Activated T-helper 1 cell treated with anti-CD3 and anti-CD28 coated beads, Interleukin-12 subunit alpha, Interleukin-12 subunit beta, Interleukin-2, Interleukin-4 antibody, amounts not matched to agents 30 ng/mL and 10 ng/mL and 1 ng/mL, durations not matched to agents 14 hours and 24 hours and 36 hours (primary cell): Measurements from ENCODE around the gene GALNTL6. TPM values are rescaled to one million over a fixed set of nuclear protein-coding genes. Genes with fewer than 3 reads are reported as not detected.

Experiments
- DNase-seq: peaks from one replicate; pipeline ENCODE4 v3.0.0; 2021; ENCODE audit warnings: low spot score
- H3K27ac Mint-ChIP-seq: one replicate; pipeline ENCODE4 v1.8.0; 2021; ENCODE audit warnings: mild to moderate bottlenecking, mixed read lengths
- H3K27me3 Mint-ChIP-seq: one replicate; pipeline ENCODE4 v1.8.0; 2022; ENCODE audit warnings: mild to moderate bottlenecking, moderate library complexity, mixed read lengths; ENCODE audit not compliant: insufficient read depth
- H3K36me3 Mint-ChIP-seq: one replicate; pipeline ENCODE4 v1.8.0; 2021; ENCODE audit warnings: low read depth, mixed read lengths
- H3K4me1 Mint-ChIP-seq: one replicate; pipeline ENCODE4 v1.8.0; 2021; ENCODE audit warnings: low read depth, mixed read lengths
- H3K4me3 Mint-ChIP-seq: one replicate; pipeline ENCODE4 v1.8.0; 2021; ENCODE audit warnings: mild to moderate bottlenecking, moderate library complexity, mixed read lengths
- H3K9me3 Mint-ChIP-seq: one replicate; pipeline ENCODE4 v1.8.0; 2021; ENCODE audit warnings: mixed read lengths
- intact Hi-C: fragments of 100-400 bp; cut with micrococcal nuclease; formaldehyde crosslinking; loops from one replicate; pipeline ENCODE4 v1.15.1; 2024
- total RNA-seq: library from RNA; stranded (reverse); gene quantifications from 2 replicates; pipeline ENCODE4 v1.2.3, GENCODE V29; 2022

The GALNTL6 gene
- total RNA-seq, 1 donor from 2014 or later: not detected

GRCh38 chr4:171979461-171979860 lies 166.3 kb downstream of the GALNTL6 start:
- no peak for DNase-seq
- Mint-ChIP-seq H3K27ac (no peak overlapping the region), H3K4me1 (no peaks in the 10 kb centered on the region), H3K4me3 (no peak overlapping the region), H3K36me3 (no peaks in the 10 kb centered on the region), H3K27me3 (no peaks in the 10 kb centered on the region), H3K9me3 (no peaks in the 10 kb centered on the region)
- intact Hi-C loops: no loop called here

- no peaks in the 10 kb centered on the region for H3K36me3 Mint-ChIP-seq
- no peak overlapping the region for H3K4me3 Mint-ChIP-seq
- no peak for DNase-seq
- intact Hi-C loops: no loop called here
- peaks cover 3% of the 10 kb centered on the region for H3K9me3 Mint-ChIP-seq
- no peak overlapping the region for H3K27ac Mint-ChIP-seq
- H3K27me3 Mint-ChIP-seq: no peaks in the 10 kb centered on the region
- H3K4me1 Mint-ChIP-seq: no peaks in the 10 kb centered on the region
Observed at GRCh38 chr4:171981185-171981584, 168.0 kb downstream of the GALNTL6 start.

- Mint-ChIP-seq H3K36me3 (no peaks in the 10 kb centered on the region), H3K4me3 (no peak overlapping the region), H3K4me1 (no peaks in the 10 kb centered on the region), H3K9me3 (peaks cover 3% of the 10 kb centered on the region), H3K27ac (no peak overlapping the region), H3K27me3 (no peaks in the 10 kb centered on the region)
- intact Hi-C loops: no loop called here
- no peak for DNase-seq
Observed at GRCh38 chr4:171983935-171984805, 171.0 kb downstream of the GALNTL6 start.

GRCh38 chr4:171985129-171985528 lies 171.9 kb downstream of the GALNTL6 start:
- H3K27ac Mint-ChIP-seq: no peak overlapping the region
- no peak for DNase-seq
- H3K27me3 Mint-ChIP-seq: no peaks in the 10 kb centered on the region
- H3K4me3 Mint-ChIP-seq: no peak overlapping the region
- no peaks in the 10 kb centered on the region for H3K36me3 Mint-ChIP-seq
- H3K4me1 Mint-ChIP-seq: no peaks in the 10 kb centered on the region
- intact Hi-C loops: no loop called here
- peaks cover 3% of the 10 kb centered on the region for H3K9me3 Mint-ChIP-seq

- no peak for DNase-seq
- intact Hi-C loops: no loop called here
- no peak overlapping the region for H3K27ac Mint-ChIP-seq
- H3K9me3 Mint-ChIP-seq: no peaks in the 10 kb centered on the region
- no peaks in the 10 kb centered on the region for H3K36me3 Mint-ChIP-seq
- no peak overlapping the region for H3K4me3 Mint-ChIP-seq
- no peaks in the 10 kb centered on the region for H3K27me3 Mint-ChIP-seq
- no peaks in the 10 kb centered on the region for H3K4me1 Mint-ChIP-seq
Observed at GRCh38 chr4:171993247-171993646, 180.0 kb downstream of the GALNTL6 start.

- Mint-ChIP-seq H3K27me3 (no peaks in the 10 kb centered on the region), H3K4me1 (no peaks in the 10 kb centered on the region), H3K36me3 (no peaks in the 10 kb centered on the region), H3K27ac (no peak overlapping the region), H3K9me3 (no peaks in the 10 kb centered on the region), H3K4me3 (no peak overlapping the region)
- DNase-seq: no peak
- intact Hi-C loops: no loop called here
Observed at GRCh38 chr4:172007889-172008288, 194.7 kb downstream of the GALNTL6 start.

- no peaks in the 10 kb centered on the region for H3K4me1 Mint-ChIP-seq
- no peaks in the 10 kb centered on the region for H3K36me3 Mint-ChIP-seq
- no peak for DNase-seq
- H3K27ac Mint-ChIP-seq: no peak overlapping the region
- H3K4me3 Mint-ChIP-seq: no peak overlapping the region
- intact Hi-C loops: no loop called here
- no peaks in the 10 kb centered on the region for H3K9me3 Mint-ChIP-seq
- H3K27me3 Mint-ChIP-seq: no peaks in the 10 kb centered on the region
Observed at GRCh38 chr4:172009446-172010230, 196.4 kb downstream of the GALNTL6 start.

- H3K4me1 Mint-ChIP-seq: no peaks in the 10 kb centered on the region
- H3K4me3 Mint-ChIP-seq: no peak overlapping the region
- DNase-seq: no peak
- no peaks in the 10 kb centered on the region for H3K9me3 Mint-ChIP-seq
- H3K36me3 Mint-ChIP-seq: no peaks in the 10 kb centered on the region
- no peak overlapping the region for H3K27ac Mint-ChIP-seq
- intact Hi-C loops: no loop called here
- no peaks in the 10 kb centered on the region for H3K27me3 Mint-ChIP-seq
Observed at GRCh38 chr4:172011196-172011595, 198.0 kb downstream of the GALNTL6 start.

GRCh38 chr4:172018358-172018757 lies 205.2 kb downstream of the GALNTL6 start:
- Mint-ChIP-seq H3K36me3 (no peaks in the 10 kb centered on the region), H3K27me3 (no peaks in the 10 kb centered on the region), H3K9me3 (no peaks in the 10 kb centered on the region), H3K27ac (no peak overlapping the region), H3K4me1 (no peaks in the 10 kb centered on the region), H3K4me3 (no peak overlapping the region)
- intact Hi-C loops: no loop called here
- DNase-seq: no peak

- H3K27me3 Mint-ChIP-seq: no peaks in the 10 kb centered on the region
- H3K4me1 Mint-ChIP-seq: no peaks in the 10 kb centered on the region
- no peak overlapping the region for H3K4me3 Mint-ChIP-seq
- no peaks in the 10 kb centered on the region for H3K9me3 Mint-ChIP-seq
- no peak overlapping the region for H3K27ac Mint-ChIP-seq
- no peak for DNase-seq
- intact Hi-C loops: no loop called here
- no peaks in the 10 kb centered on the region for H3K36me3 Mint-ChIP-seq
Observed at GRCh38 chr4:172035562-172035961, 222.4 kb downstream of the GALNTL6 start.

GRCh38 chr4:172040766-172041165 lies 227.6 kb downstream of the GALNTL6 start:
- Mint-ChIP-seq H3K9me3 (no peaks in the 10 kb centered on the region), H3K4me1 (no peaks in the 10 kb centered on the region), H3K27me3 (no peaks in the 10 kb centered on the region), H3K36me3 (no peaks in the 10 kb centered on the region), H3K27ac (no peak overlapping the region), H3K4me3 (no peak overlapping the region)
- intact Hi-C loops: no loop called here
- no peak for DNase-seq

- no peak overlapping the region for H3K27ac Mint-ChIP-seq
- no peaks in the 10 kb centered on the region for H3K27me3 Mint-ChIP-seq
- H3K4me1 Mint-ChIP-seq: no peaks in the 10 kb centered on the region
- no peaks in the 10 kb centered on the region for H3K9me3 Mint-ChIP-seq
- no peaks in the 10 kb centered on the region for H3K36me3 Mint-ChIP-seq
- intact Hi-C loops: no loop called here
- no peak for DNase-seq
- no peak overlapping the region for H3K4me3 Mint-ChIP-seq
Observed at GRCh38 chr4:172042714-172043114, 229.5 kb downstream of the GALNTL6 start.

GRCh38 chr4:172045981-172046380 lies 232.8 kb downstream of the GALNTL6 start:
- H3K4me1 Mint-ChIP-seq: no peaks in the 10 kb centered on the region
- H3K27me3 Mint-ChIP-seq: no peaks in the 10 kb centered on the region
- H3K9me3 Mint-ChIP-seq: no peaks in the 10 kb centered on the region
- intact Hi-C loops: no loop called here
- no peaks in the 10 kb centered on the region for H3K36me3 Mint-ChIP-seq
- H3K4me3 Mint-ChIP-seq: no peak overlapping the region
- no peak for DNase-seq
- H3K27ac Mint-ChIP-seq: no peak overlapping the region
